ENCODE data around the gene IFT74.
A peak's percentile ranks its signal among the peaks of the same experiment; 100 is the strongest.

Gene IFT74

DNA sequence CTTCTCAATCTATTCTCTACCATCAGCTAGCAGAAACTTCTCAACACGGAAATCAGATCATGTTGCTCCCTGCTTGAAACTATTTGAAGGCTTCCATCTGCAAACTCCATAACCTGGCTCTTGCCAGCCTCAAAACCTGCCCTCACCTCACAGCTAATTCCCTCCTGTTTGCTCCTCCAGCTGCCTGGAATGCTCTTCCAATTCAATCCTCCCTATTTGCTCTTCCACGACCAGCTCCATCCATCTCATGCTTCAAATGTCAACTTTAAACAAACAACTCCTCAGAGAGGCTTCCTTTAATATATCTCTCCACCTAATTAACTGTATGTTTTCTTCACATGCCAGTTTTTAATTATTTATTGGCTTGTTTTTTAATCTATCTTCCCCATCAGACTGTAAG lies 10.6 kb upstream of the IFT74 start:
- Histone ChIP-seq H3K4me3 (ENCODE audit: low read depth in 1 of 5, low read length in 5 of 5) (peak overlapping the region; percentile 90 to 98 (median 97)), H3K36me3 (ENCODE audit: control insufficient read depth in 5 of 5, insufficient read depth in 5 of 5, low read length in 5 of 5) (peaks cover 0 to 2% (median 0%) of the 10 kb centered on the region in 5 donors), H3K4me1 (ENCODE audit: control insufficient read depth in 5 of 5, insufficient read depth in 5 of 5, low read length in 5 of 5) (peaks cover 8 to 30% (median 26%) of the 10 kb centered on the region in 5 donors), H3K9ac (ENCODE audit: low read length in 5 of 5) (peak overlapping the region in 4 of 5 donors; percentile 94 to 99 (median 98)), H3K27ac (ENCODE audit: low read depth, low read length) (peak overlapping the region; percentile 3), H3K27me3 (ENCODE audit: control insufficient read depth in 5 of 5, insufficient read depth in 4 of 5, low read length in 5 of 5) (no peaks in the 10 kb centered on the region), H3K9me3 (ENCODE audit: control insufficient read depth in 5 of 5, low read length in 5 of 5) (no peaks in the 10 kb centered on the region)

DNA sequence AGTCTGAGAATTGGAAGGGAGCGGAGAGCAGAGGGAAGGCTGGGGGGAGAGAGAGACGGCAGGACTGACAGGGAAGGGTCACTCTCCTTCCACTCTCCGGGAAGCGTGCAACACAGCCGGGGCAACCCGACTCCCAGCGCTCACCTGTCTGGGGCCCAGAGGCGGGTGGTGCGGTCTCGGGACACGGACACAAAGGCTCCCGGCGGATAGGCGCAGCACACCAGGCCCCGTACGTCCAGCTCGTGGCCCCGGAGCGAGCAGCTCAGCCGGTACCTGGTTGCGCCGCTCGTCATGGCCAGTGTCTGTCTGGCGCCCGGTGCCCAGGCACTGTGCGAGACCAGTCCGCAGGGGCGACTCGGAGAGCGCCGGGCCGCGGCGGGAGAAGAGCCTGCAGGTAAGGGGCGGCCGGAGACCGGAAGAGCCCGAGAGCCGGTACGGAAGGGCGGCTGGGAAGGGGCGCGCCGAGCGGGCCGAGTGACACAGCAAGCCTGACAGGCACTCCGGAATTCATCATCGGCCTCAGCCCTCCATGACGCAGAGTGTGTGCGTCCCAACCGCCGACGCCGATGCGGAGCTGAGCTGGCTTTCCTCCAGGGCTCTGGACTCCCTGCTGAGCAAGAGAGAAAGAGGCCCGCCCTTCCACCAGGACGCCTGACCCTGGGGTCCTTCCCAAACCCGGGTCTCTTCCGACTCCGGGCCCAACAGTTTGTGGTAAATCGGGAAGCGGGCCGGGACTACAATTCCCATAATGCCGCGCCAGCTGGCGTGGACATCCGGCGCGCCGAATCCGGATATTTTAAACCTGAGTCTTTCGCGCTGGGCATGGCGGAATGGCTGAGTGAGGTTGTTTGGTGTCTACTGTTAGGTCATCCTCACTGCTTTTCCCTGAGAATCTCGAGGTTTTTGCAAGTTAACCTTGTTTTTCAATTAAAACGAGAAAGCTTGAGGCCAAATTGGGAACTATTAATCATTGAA lies 9.2 kb upstream of the IFT74 start, which contains the start of gene PLAA:
TSS of gene PLAA (minus strand) at position 490 of the 975 bp plus-strand sequence. CDS start at position 293, 197 bp downstream.
- Histone ChIP-seq H3K4me1 (ENCODE audit: control insufficient read depth in 5 of 5, insufficient read depth in 5 of 5, low read length in 5 of 5) (peaks cover 8 to 30% (median 26%) of the 10 kb centered on the region in 5 donors), H3K9ac (ENCODE audit: low read length in 5 of 5) (peak within 1 kb of the TSS; percentile 94 to 99 (median 97)), H3K9me3 (ENCODE audit: control insufficient read depth in 5 of 5, low read length in 5 of 5) (no peaks in the 10 kb centered on the region), H3K27me3 (ENCODE audit: control insufficient read depth in 5 of 5, insufficient read depth in 4 of 5, low read length in 5 of 5) (no peaks in the 10 kb centered on the region), H3K4me3 (ENCODE audit: low read depth in 1 of 5, low read length in 5 of 5) (peak within 1 kb of the TSS; percentile 90 to 98 (median 97)), H3K36me3 (ENCODE audit: control insufficient read depth in 5 of 5, insufficient read depth in 5 of 5, low read length in 5 of 5) (peaks cover 0 to 2% (median 0%) of the 10 kb centered on the region in 5 donors), H3K27ac (ENCODE audit: low read depth, low read length) (peak within 1 kb of the TSS; percentile 97)

DNA sequence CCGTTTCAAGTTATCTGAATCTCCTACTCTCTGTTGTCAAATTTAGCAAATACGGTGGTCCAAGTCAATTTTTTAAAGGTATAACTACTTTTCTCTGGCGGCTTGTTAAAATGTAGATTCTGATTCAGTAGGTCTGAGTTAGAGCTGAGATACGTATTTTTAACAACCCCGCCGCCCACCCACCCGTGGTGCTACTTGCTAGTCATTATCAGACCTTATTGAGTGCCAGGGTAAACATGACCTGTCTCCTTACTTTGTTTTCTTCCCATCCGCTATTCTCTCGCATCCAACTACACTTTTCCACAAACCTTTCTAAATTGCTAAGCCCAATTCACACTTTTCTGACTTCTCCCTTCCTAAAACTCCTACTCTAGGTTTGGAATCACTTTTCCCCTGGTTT lies 8.5 kb upstream of the IFT74 start:
- Histone ChIP-seq H3K9ac (ENCODE audit: low read length in 5 of 5) (peak overlapping the region; percentile 11 to 99 (median 97)), H3K9me3 (ENCODE audit: control insufficient read depth in 5 of 5, low read length in 5 of 5) (no peaks in the 10 kb centered on the region), H3K36me3 (ENCODE audit: control insufficient read depth in 5 of 5, insufficient read depth in 5 of 5, low read length in 5 of 5) (peaks cover 0 to 2% (median 0%) of the 10 kb centered on the region in 5 donors), H3K27me3 (ENCODE audit: control insufficient read depth in 5 of 5, insufficient read depth in 4 of 5, low read length in 5 of 5) (no peaks in the 10 kb centered on the region), H3K4me3 (ENCODE audit: low read depth in 1 of 5, low read length in 5 of 5) (peak overlapping the region; percentile 85 to 98 (median 97)), H3K4me1 (ENCODE audit: control insufficient read depth in 5 of 5, insufficient read depth in 5 of 5, low read length in 5 of 5) (peaks cover 8 to 30% (median 26%) of the 10 kb centered on the region in 5 donors), H3K27ac (ENCODE audit: low read depth, low read length) (peak overlapping the region; percentile 97)

DNA sequence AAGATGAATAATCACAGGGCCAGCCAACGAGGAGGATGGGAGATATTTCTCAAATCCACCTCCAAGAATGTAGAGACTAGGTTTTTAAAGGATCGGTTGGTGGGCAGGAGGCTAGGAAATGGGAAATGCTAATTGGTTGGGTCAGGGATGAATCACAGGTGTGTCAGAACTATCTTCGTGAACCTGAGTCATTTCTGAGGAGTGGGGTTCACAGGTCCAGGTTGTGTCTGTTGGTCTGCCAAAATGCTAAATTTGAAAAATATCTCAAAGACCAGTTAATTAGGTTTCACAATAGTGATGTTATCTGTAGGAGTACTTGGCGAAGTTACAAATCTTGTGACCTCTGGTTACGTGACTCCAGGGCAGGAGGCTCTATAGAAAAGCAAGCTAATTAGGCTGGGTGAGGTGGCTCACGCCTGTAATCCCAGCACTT lies 6.6 kb upstream of the IFT74 start:
- no peak overlapping the region for H3K27ac ChIP-seq (ENCODE audit: low read depth, low read length)
- no peaks in the 10 kb centered on the region for H3K27me3 ChIP-seq (ENCODE audit: control insufficient read depth in 5 of 5, insufficient read depth in 4 of 5, low read length in 5 of 5)
- peaks cover 8 to 25% (median 24%) of the 10 kb centered on the region in 5 donors for H3K4me1 ChIP-seq (ENCODE audit: control insufficient read depth in 5 of 5, insufficient read depth in 5 of 5, low read length in 5 of 5)
- H3K9me3 ChIP-seq (ENCODE audit: control insufficient read depth in 5 of 5, low read length in 5 of 5), result no peaks in the 10 kb centered on the region
- no peak overlapping the region for H3K9ac ChIP-seq (ENCODE audit: low read length in 5 of 5)
- no peaks in the 10 kb centered on the region for H3K36me3 ChIP-seq (ENCODE audit: control insufficient read depth in 5 of 5, insufficient read depth in 5 of 5, low read length in 5 of 5)
- no peak overlapping the region for H3K4me3 ChIP-seq (ENCODE audit: low read depth in 1 of 5, low read length in 5 of 5)

DNA sequence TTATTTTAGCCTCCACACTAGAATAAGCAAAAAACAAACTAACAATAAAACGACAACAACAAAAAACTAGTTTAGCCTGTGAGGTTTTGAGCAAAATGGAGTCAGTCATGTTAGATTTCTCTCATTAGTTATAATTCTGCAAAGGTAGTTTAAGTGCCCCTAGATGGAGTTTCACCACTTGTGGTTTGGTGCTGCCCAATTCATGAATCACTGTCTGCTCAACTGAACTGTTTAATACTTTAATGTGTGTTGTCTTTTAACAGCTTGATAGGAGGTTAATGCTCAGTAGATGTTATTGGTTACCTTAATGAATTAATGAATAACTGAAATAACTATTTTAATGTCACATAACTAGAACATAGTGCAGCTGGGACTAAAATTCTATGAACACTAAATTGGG lies 5.7 kb upstream of the IFT74 start:
- H3K36me3 ChIP-seq (ENCODE audit: control insufficient read depth in 5 of 5, insufficient read depth in 5 of 5, low read length in 5 of 5), result no peaks in the 10 kb centered on the region
- no peak overlapping the region for H3K27ac ChIP-seq (ENCODE audit: low read depth, low read length)
- no peak overlapping the region for H3K4me3 ChIP-seq (ENCODE audit: low read depth in 1 of 5, low read length in 5 of 5)
- H3K27me3 ChIP-seq (ENCODE audit: control insufficient read depth in 5 of 5, insufficient read depth in 4 of 5, low read length in 5 of 5), result no peaks in the 10 kb centered on the region
- H3K9ac ChIP-seq (ENCODE audit: low read length in 5 of 5), result no peak overlapping the region
- H3K4me1 ChIP-seq (ENCODE audit: control insufficient read depth in 5 of 5, insufficient read depth in 5 of 5, low read length in 5 of 5), result peaks cover 11 to 26% (median 25%) of the 10 kb centered on the region in 5 donors
- no peaks in the 10 kb centered on the region for H3K9me3 ChIP-seq (ENCODE audit: control insufficient read depth in 5 of 5, low read length in 5 of 5)

DNA sequence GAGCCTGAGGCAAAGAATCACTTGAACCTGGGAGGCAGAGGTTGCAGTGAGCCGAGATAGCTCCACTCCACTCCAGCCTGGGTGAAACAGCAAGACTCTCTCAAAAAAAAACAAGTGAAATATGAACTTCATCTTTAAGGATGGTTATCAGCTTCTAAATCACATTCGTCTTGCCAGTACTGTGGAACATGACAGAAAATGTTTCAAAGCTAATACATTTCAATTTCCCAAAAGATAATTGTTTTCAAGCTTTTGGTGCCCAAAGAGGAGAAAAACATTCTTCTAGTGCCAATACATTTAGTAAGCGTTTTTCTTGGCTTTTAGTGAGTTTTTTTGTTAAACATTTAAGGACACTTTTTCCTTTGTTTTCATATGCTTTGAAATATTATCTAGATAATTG lies 4.4 kb upstream of the IFT74 start:
- no peaks in the 10 kb centered on the region for H3K36me3 ChIP-seq (ENCODE audit: control insufficient read depth in 5 of 5, insufficient read depth in 5 of 5, low read length in 5 of 5)
- no peak overlapping the region for H3K27ac ChIP-seq (ENCODE audit: low read depth, low read length)
- H3K4me3 ChIP-seq (ENCODE audit: low read depth in 1 of 5, low read length in 5 of 5), result no peak overlapping the region
- H3K27me3 ChIP-seq (ENCODE audit: control insufficient read depth in 5 of 5, insufficient read depth in 4 of 5, low read length in 5 of 5), result no peaks in the 10 kb centered on the region
- H3K4me1 ChIP-seq (ENCODE audit: control insufficient read depth in 5 of 5, insufficient read depth in 5 of 5, low read length in 5 of 5), result peaks cover 5 to 24% (median 22%) of the 10 kb centered on the region in 5 donors
- no peaks in the 10 kb centered on the region for H3K9me3 ChIP-seq (ENCODE audit: control insufficient read depth in 5 of 5, low read length in 5 of 5)
- H3K9ac ChIP-seq (ENCODE audit: low read length in 5 of 5), result no peak overlapping the region

DNA sequence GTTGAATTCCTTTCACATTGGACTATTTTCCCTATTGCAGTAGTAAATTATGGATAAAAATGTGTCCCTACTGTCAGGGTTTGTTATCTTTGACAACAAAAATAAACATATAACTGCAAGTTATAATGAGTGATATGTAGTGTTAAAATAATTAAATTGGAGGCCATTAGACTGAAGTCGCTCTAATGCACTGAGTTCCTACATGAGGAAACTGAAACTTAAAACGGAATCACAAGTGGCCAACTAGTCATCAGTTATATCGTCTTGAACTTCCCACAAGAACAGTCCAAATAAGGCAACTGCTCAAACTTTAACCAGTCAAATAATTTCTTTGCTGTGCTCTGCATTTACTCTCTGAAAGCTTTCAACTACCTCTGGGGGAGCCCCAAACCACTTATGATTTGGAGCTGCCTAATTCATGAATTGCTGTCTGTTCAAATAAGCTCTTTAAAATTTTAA lies 2.1 kb upstream of the IFT74 start:
- Histone ChIP-seq H3K36me3 (ENCODE audit: control insufficient read depth in 5 of 5, insufficient read depth in 5 of 5, low read length in 5 of 5) (no peaks in the 10 kb centered on the region), H3K9ac (ENCODE audit: low read length in 5 of 5) (no peak overlapping the region), H3K9me3 (ENCODE audit: control insufficient read depth in 5 of 5, low read length in 5 of 5) (no peaks in the 10 kb centered on the region), H3K27ac (ENCODE audit: low read depth, low read length) (peak overlapping the region; percentile 81), H3K4me3 (ENCODE audit: low read depth in 1 of 5, low read length in 5 of 5) (no peak overlapping the region), H3K27me3 (ENCODE audit: control insufficient read depth in 5 of 5, insufficient read depth in 4 of 5, low read length in 5 of 5) (no peaks in the 10 kb centered on the region), H3K4me1 (ENCODE audit: control insufficient read depth in 5 of 5, insufficient read depth in 5 of 5, low read length in 5 of 5) (peaks cover 5 to 21% (median 19%) of the 10 kb centered on the region in 5 donors)

DNA sequence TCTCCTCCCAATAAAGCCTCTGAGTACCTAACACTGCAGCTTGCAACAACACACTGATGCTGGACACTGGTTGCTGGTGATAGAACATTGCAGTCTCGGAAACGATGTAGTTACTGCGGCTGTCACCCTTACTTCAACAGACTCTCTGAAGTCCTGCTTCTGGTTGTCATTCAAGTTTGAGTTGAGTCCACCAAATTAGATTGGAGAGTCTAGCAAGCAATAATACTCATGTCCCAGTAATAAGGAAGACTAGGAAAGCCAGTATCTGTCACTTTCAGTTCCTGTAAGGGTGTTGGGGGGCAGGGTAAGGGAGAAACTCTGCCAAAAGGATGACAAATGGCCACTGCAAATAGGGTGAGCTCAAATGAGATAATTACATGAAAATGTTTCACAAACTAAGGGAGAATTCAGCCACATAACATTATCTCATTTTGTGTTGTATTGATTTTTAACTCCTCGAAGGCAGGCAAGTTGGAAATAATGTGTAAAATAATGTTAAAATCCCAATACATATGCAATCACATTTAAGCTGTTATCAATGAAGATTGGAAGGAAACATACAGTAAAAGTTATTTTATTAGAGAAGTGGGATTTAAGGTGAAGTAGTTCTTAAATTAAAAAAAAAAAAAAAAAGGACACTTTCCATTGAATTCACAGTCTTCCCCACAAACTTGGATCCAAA lies 849 bp upstream of the IFT74 start:
- Histone ChIP-seq H3K27ac (ENCODE audit: low read depth, low read length) (peak overlapping the region; percentile 81), H3K36me3 (ENCODE audit: control insufficient read depth in 5 of 5, insufficient read depth in 5 of 5, low read length in 5 of 5) (no peaks in the 10 kb centered on the region), H3K4me1 (ENCODE audit: control insufficient read depth in 5 of 5, insufficient read depth in 5 of 5, low read length in 5 of 5) (peaks cover 5 to 21% (median 19%) of the 10 kb centered on the region in 5 donors), H3K4me3 (ENCODE audit: low read depth in 1 of 5, low read length in 5 of 5) (peak overlapping the region; percentile 77 to 96 (median 84)), H3K27me3 (ENCODE audit: control insufficient read depth in 5 of 5, insufficient read depth in 4 of 5, low read length in 5 of 5) (no peaks in the 10 kb centered on the region), H3K9ac (ENCODE audit: low read length in 5 of 5) (peak overlapping the region; percentile 87 to 98 (median 93)), H3K9me3 (ENCODE audit: control insufficient read depth in 5 of 5, low read length in 5 of 5) (no peaks in the 10 kb centered on the region)

DNA sequence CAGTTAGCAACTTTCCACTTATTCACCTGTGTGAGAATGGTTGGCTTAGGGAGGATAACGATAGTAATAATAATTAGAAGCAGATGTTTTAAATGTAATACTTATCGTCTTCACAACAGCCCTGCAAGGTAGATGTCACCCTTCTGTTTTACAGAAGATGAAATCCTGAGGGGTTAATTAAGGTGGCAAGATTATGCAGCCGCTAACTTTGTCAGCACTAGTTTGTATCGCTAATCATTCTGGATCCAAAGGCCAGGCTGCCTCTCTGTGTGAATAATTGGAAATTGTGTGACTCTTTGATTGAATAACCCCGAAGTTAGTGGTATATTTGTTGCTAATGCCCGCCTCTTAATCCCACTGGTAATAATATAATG lies 635 bp downstream of the IFT74 start:
- H3K9me3 ChIP-seq (ENCODE audit: control insufficient read depth in 5 of 5, low read length in 5 of 5), result no peaks in the 10 kb centered on the region
- H3K4me1 ChIP-seq (ENCODE audit: control insufficient read depth in 5 of 5, insufficient read depth in 5 of 5, low read length in 5 of 5), result peaks cover 5 to 21% (median 19%) of the 10 kb centered on the region in 5 donors
- H3K36me3 ChIP-seq (ENCODE audit: control insufficient read depth in 5 of 5, insufficient read depth in 5 of 5, low read length in 5 of 5), result peaks cover 0 to under 1% (median 0%) of the 10 kb centered on the region in 5 donors
- H3K9ac ChIP-seq (ENCODE audit: low read length in 5 of 5), result peak overlapping the region; percentile 85 to 98 (median 93)
- no peaks in the 10 kb centered on the region for H3K27me3 ChIP-seq (ENCODE audit: control insufficient read depth in 5 of 5, insufficient read depth in 4 of 5, low read length in 5 of 5)
- H3K4me3 ChIP-seq (ENCODE audit: low read depth in 1 of 5, low read length in 5 of 5), result peak overlapping the region; percentile 77 to 96 (median 86)
- H3K27ac ChIP-seq (ENCODE audit: low read depth, low read length), result peak overlapping the region; percentile 81
